Subcutaneous adipose tissue (tissue), 4 donors: ENCODE measurements around the gene C1QTNF2. TPM values are rescaled to one million over a fixed set of nuclear protein-coding genes. Genes with fewer than 3 reads are reported as not detected.

Experiments used
- CTCF ChIP-seq: fragments of 450-650 bp; IDR thresholded peaks from one replicate; pipeline ENCODE4 v1.5.1; 2016; ENCODE audit warnings: low read depth, mild to moderate bottlenecking, control low read depth, antibody characterized with exemption, moderate library complexity
- total RNA-seq, 4 donors: library from RNA; depleted of rRNA; stranded (reverse); fragments of >200 nt; gene quantifications; one replicate each; pipeline ENCODE4 v1.1.0, GENCODE V29; 2016

Gene C1QTNF2
- total RNA-seq, 4 donors from 2014 or later = 0.57 to 1.5 (median 0.91) TPM

DNA sequence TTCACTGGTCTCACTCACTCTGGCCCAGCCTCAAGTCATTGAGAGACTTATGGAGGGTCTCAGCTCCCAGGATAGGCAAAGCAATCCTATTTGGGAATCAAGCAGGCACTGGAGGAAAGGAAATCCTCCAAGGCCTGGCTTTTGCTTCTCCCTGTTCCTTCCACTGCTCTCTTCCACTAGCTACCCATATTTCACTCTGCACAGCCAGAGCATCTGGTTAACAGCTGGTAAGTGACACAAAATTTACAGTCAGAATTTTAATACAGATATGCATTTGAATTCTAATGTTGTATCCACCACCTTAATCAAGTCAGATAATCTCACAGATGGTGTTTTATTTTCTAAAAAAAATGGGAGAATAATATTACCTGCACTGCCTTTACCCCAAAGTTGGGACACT lies 868 bp upstream of the C1QTNF2 start:
- TF ChIP-seq CTCF = no peak

GRCh38 chr5:160370713-160371034 lies 248 bp upstream of the C1QTNF2 start:
- no peak for TF ChIP-seq CTCF

- TF ChIP-seq CTCF = no peak
Measured at GRCh38 chr5:160367885-160368284, 2.5 kb downstream of the C1QTNF2 start.

DNA sequence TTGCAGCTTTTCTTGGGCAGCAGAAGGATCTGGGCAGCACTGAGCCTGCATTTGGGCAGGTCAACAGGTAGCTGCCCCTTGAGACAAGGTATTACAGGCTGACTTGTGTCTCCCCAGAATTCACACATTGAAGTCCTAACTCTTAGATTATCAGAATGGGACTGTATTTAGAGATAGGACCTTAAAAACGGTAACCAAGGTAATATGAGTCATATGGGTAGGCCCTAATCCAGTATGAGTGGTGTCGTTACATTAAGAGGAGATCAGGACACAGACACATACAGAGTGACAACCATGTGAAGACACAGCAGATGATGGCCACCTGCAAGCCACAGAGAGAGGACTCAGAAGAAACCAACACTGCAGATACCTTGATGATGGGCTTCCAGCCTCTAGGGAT lies 3.2 kb downstream of the C1QTNF2 start:
- no peak for TF ChIP-seq CTCF

DNA sequence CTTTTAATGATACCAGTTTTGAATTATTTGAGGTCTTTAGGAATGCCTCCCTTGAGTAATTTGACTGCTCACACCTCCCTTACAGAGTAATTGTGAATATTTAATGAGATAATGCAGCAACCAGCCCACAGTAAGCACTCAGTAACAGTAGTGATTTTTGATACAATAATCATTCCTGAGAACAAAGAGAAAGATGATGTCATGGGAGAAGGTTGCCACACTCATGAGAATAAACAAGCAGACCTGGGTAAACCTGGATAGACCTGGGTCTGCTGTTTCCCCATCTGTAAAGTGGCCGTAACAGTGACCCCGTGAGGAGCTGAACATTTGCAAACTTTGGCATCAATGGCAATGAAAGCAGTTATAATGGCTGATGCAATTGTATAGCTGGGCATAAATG lies 4.2 kb downstream of the C1QTNF2 start:
- no peak for TF ChIP-seq CTCF

- TF ChIP-seq CTCF = no peak
Measured at GRCh38 chr5:160363660-160364395, 6.6 kb downstream of the C1QTNF2 start.

DNA sequence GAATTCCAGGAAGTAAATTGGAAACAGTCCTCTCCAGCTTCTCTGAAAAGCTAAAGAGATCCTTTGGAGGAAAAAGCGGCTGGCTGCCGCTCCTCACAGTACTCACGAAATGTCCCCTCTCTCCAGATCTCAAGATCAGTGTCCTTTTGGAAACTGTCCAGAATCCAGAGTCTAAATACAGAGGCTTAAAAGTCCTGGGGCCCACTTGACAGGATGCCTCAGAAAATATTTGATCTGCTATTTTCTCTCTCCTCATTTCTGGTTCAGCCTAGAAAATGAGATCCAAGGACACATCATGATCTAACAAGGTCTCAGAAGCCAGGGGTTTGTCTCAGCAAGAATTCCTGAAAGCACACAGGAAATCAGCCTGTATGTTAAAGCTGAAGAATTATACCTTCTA lies 7.2 kb downstream of the C1QTNF2 start:
- no peak for TF ChIP-seq CTCF
